HCT116 (cell line): ENCODE data around the gene FAM98C. TPM values are rescaled to one million over a fixed set of nuclear protein-coding genes. Genes with fewer than 3 reads are reported as not detected.

Experiments
- ATAC-seq: fragments of 200-7000 bp; cut with Tn5 transposase; 2 replicates; pipeline ENCODE4 v1.9.1; 2020; ENCODE audit warnings: mild to moderate bottlenecking, moderate library complexity
- BruUV-seq: library from RNA; stranded (reverse); fragments of 400-500 nt; replicated peaks from 2 replicates; lab custom pipeline; 2021; lab: Mats Ljungman, UMichigan
- CTCF ChIA-PET: fragments of 300-600 bp; sonication (Branson Sonifier 250); formaldehyde crosslinking; loops from one replicate; lab custom pipeline; 2021; ENCODE audit warnings: antibody characterized with exemption; lab: Charles Lee
- POLR2A ChIA-PET: fragments of 300-600, 350-600 bp; sonication (Branson Sonifier 250); formaldehyde crosslinking; loops from one replicate; lab custom pipeline; 2021; ENCODE audit warnings: antibody characterized with exemption; lab: Charles Lee
- RAD21 ChIA-PET, 2 experiments: fragments of 300-600 bp; sonication (Branson Sonifier 250); formaldehyde crosslinking; loops; one replicate each; lab custom pipeline; 2023; ENCODE audit warnings: low total read pairs in 2 of 2; ENCODE audit not compliant: uncharacterized antibody in 2 of 2, unreplicated experiment in 2 of 2, low non-redundant PET in 1 of 2; lab: Charles Lee
- DNase-seq: peaks from one replicate; pipeline ENCODE4 v3.0.0-alpha.2; 2010; ENCODE audit warnings: low read depth, low spot score
- H2AFZ ChIP-seq: fragments of 200-600 bp; shearing (Covaris generic), sonication (generic); 2 replicates; pipeline ENCODE4 v1.6.1; 2017; ENCODE audit warnings: low read depth, mixed run types, mixed read lengths, antibody characterized with exemption, low read length; ENCODE audit not compliant: poor library complexity, severe bottlenecking
- H3K27ac ChIP-seq: 2 replicates; pipeline ENCODE4 v1.5.1; 2012; ENCODE audit warnings: low read depth, low read length
- H3K27me3 ChIP-seq: fragments of 200-600 bp; sonication (generic); 2 replicates; pipeline ENCODE4 v1.6.1; 2016; ENCODE audit warnings: mixed run types, low read length, mixed read lengths; ENCODE audit not compliant: insufficient read depth
- H3K36me3 ChIP-seq, 2 experiments: fragments of 200-500 bp in 1 of 2; fragments of 200-600 bp in 1 of 2; sonication (Bioruptor generic) in 1 of 2; sonication (generic) in 1 of 2; 2 replicates each; pipeline versions ENCODE4 v1.5.1 to v1.6.1; 2014 to 2016; ENCODE audit warnings: low read length in 2 of 2, inconsistent platforms in 1 of 2, mixed read lengths in 1 of 2, mixed run types in 1 of 2; ENCODE audit not compliant: insufficient read depth in 2 of 2, control insufficient read depth in 1 of 2
- H3K4me1 ChIP-seq, 2 experiments: fragments of 200-600 bp in 1 of 2; sonication (generic) in 1 of 2; 2 replicates each; pipeline versions ENCODE4 v1.5.1 to v1.6.1; 2012 to 2017; ENCODE audit warnings: low read length in 2 of 2, inconsistent platforms in 1 of 2, mild to moderate bottlenecking in 1 of 2, mixed read lengths in 1 of 2, mixed run types in 1 of 2, moderate library complexity in 1 of 2; ENCODE audit not compliant: insufficient read depth in 2 of 2, control insufficient read depth in 1 of 2
- H3K4me2 ChIP-seq: fragments of 200-600 bp; sonication (generic); 2 replicates; pipeline ENCODE4 v1.6.1; 2017; ENCODE audit warnings: mixed run types, low read length, mixed read lengths
- H3K4me3 ChIP-seq, 2 experiments: fragments of 200-600 bp in 1 of 2; sonication (generic) in 1 of 2; replicated peaks in 1 of 2; 2 replicates each; pipeline ENCODE4 v1.5.1; 2011 to 2016; ENCODE audit warnings: low read length in 2 of 2, control low read depth in 1 of 2, low read depth in 1 of 2, mild to moderate bottlenecking in 1 of 2, mixed read lengths in 1 of 2, mixed run types in 1 of 2
- H3K79me2 ChIP-seq: fragments of 200-600 bp; sonication (generic); 2 replicates; pipeline ENCODE4 v1.6.1; 2017; ENCODE audit warnings: mild to moderate bottlenecking, mixed run types, low read length, moderate library complexity, mixed read lengths; ENCODE audit not compliant: insufficient read depth
- H3K9ac ChIP-seq: fragments of 200-600 bp; sonication (generic); 2 replicates; pipeline ENCODE4 v1.6.1; 2016; ENCODE audit warnings: low read length, mixed read lengths
- H3K9me2 ChIP-seq: fragments of 200-600 bp; sonication (generic), shearing (Covaris generic); 2 replicates; pipeline ENCODE4 v1.6.1; 2017; ENCODE audit warnings: mixed run types, mild to moderate bottlenecking, moderate library complexity; ENCODE audit not compliant: insufficient read depth
- H3K9me3 ChIP-seq, 2 experiments: fragments of 200-500 bp in 1 of 2; fragments of 200-600 bp in 1 of 2; sonication (Bioruptor generic) in 1 of 2; sonication (generic) in 1 of 2; 2 replicates each; pipeline ENCODE4 v1.6.1; 2014 to 2017; ENCODE audit warnings: low read length in 2 of 2, mixed read lengths in 2 of 2, inconsistent platforms in 1 of 2, low read depth in 1 of 2, mild to moderate bottlenecking in 1 of 2, mixed run types in 1 of 2, moderate library complexity in 1 of 2; ENCODE audit not compliant: control insufficient read depth in 1 of 2, insufficient read depth in 1 of 2
- H4K20me1 ChIP-seq: fragments of 200-600 bp; sonication (generic), shearing (Covaris generic); 2 replicates; pipeline ENCODE4 v1.6.1; 2017; ENCODE audit warnings: mixed run types, mild to moderate bottlenecking, moderate library complexity; ENCODE audit not compliant: insufficient read depth
- CBX3 ChIP-seq: IDR thresholded peaks from 2 replicates; pipeline ENCODE4 v1.6.1; 2012; ENCODE audit warnings: low read depth
- CEBPB ChIP-seq: IDR thresholded peaks from 2 replicates; pipeline ENCODE4 v1.6.1; 2012; ENCODE audit warnings: low read depth
- ELF1 ChIP-seq: IDR thresholded peaks from 2 replicates; pipeline ENCODE4 v1.6.1; 2012; ENCODE audit warnings: low read depth, borderline replicate concordance
- EZH2phosphoT487 ChIP-seq: fragments of 200-600 bp; IDR thresholded peaks from 2 replicates; pipeline ENCODE4 v1.6.1; 2018; ENCODE audit warnings: antibody characterized with exemption, borderline replicate concordance
- FOSL1 ChIP-seq: IDR thresholded peaks from 2 replicates; pipeline ENCODE4 v1.6.1; 2012; ENCODE audit warnings: low read depth
- JUND ChIP-seq: IDR thresholded peaks from 2 replicates; pipeline ENCODE4 v1.6.1; 2012
- MAX ChIP-seq: IDR thresholded peaks from 2 replicates; pipeline ENCODE4 v1.6.1; 2012
- POLR2A ChIP-seq: IDR thresholded peaks from 2 replicates; pipeline ENCODE4 v1.7.0; 2011; ENCODE audit warnings: borderline replicate concordance; ENCODE audit not compliant: insufficient read depth, insufficient read length; ENCODE audit errors: extremely low read depth
- RAD21 ChIP-seq: IDR thresholded peaks from 2 replicates; pipeline ENCODE4 v1.6.1; 2012; ENCODE audit warnings: low read depth, mild to moderate bottlenecking
- SP1 ChIP-seq: IDR thresholded peaks from 2 replicates; pipeline ENCODE4 v1.6.1; 2012; ENCODE audit warnings: low read depth
- SRF ChIP-seq: IDR thresholded peaks from 2 replicates; pipeline ENCODE4 v1.6.1; 2012; ENCODE audit warnings: low read depth
- TCF7L2 ChIP-seq: IDR thresholded peaks from 2 replicates; pipeline ENCODE4 v1.7.0; 2011; ENCODE audit warnings: borderline replicate concordance, inconsistent platforms; ENCODE audit not compliant: insufficient read depth, insufficient read length; ENCODE audit errors: extremely low read depth
- YY1 ChIP-seq: IDR thresholded peaks from 2 replicates; pipeline ENCODE4 v1.6.1; 2011; ENCODE audit warnings: low read length, low read depth, moderate library complexity, mild to moderate bottlenecking; ENCODE audit not compliant: insufficient replicate concordance; ENCODE audit errors: extremely low read depth
- ZFX ChIP-seq: fragments of 450-650 bp; IDR thresholded peaks from 2 replicates; pipeline ENCODE4 v1.6.1; 2017
- ZNF274 ChIP-seq: fragments of 200-500 bp; sonication (Bioruptor generic); IDR thresholded peaks from 2 replicates; pipeline ENCODE4 v1.6.1; 2014; ENCODE audit warnings: mild to moderate bottlenecking, low read depth, low read length, inconsistent platforms
- intact Hi-C: fragments of 100-400 bp; cut with micrococcal nuclease; formaldehyde crosslinking; loops from 2 replicates; pipeline ENCODE4 v1.10.0; 2022
- total RNA-seq: library from RNA; stranded (reverse); gene quantifications from one replicate; pipeline ENCODE4 v1.2.1, GENCODE V29; 2021; ENCODE audit not compliant: unreplicated experiment
- TF ChIP-seq, protein P1 (sequence below), 3 experiments: fragments of 200-600 bp in 1 of 3; sonication (generic) in 1 of 3; IDR thresholded peaks in 2 of 3; conservative IDR thresholded peaks in 1 of 3; 2 replicates each; pipeline ENCODE4 v1.5.1; 2012 to 2017; ENCODE audit warnings: low read depth in 2 of 3, low read length in 2 of 3, antibody characterized with exemption in 1 of 3, borderline replicate concordance in 1 of 3, control low read depth in 1 of 3, mild to moderate bottlenecking in 1 of 3, mixed read lengths in 1 of 3, mixed run types in 1 of 3, moderate library complexity in 1 of 3; ENCODE audit not compliant: insufficient read depth in 1 of 3
- TF ChIP-seq, protein P2 (sequence below): IDR thresholded peaks from 2 replicates; pipeline ENCODE4 v1.6.1; 2011; ENCODE audit warnings: mild to moderate bottlenecking, low read length, moderate library complexity; ENCODE audit not compliant: insufficient replicate concordance; ENCODE audit errors: extremely low read depth

FAM98C gene
- total RNA-seq, 1 experiment from 2014 or later = 33.8 TPM

DNA sequence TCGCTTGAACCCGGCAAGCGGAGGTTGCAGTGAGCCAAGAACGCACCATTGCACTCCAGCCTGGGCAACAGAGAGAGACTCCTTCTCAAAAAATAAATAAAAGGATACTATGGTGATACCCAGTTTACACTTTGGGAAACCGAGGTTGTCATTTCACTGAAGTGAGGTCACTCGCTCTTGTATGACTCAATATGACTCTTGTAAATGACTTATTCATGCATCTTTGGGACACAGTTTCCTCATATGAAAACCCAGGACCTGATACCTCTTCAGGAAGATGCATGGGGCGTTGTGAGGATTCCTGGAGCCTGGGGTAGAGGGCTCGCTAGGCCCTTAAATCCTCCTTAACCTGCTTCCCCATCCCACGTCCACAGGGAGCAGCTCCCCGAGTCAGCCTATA lies 24.0 kb upstream of the FAM98C start:
- H3K9me3 ChIP-seq = no peaks in the 10 kb centered on the region
- no peak overlapping the region for H3K4me3 ChIP-seq
- ChIA-PET CTCF (no interaction called here), POLR2A (no interaction called here), RAD21 (no interaction called here)
- H3K79me2 ChIP-seq = peaks cover 56% of the 10 kb centered on the region
- H2AFZ ChIP-seq = no peak overlapping the region
- H3K4me2 ChIP-seq = no peak overlapping the region
- TF ChIP-seq ZNF274 (no peak), CBX3 (no peak), ELF1 (no peak), SRF (no peak), FOSL1 (no peak), TCF7L2 (no peak), EZH2phosphoT487 (no peak), CEBPB (no peak), RAD21 (no peak), JUND (no peak), SP1 (no peak), YY1 (no peak), ZFX (no peak), MAX (no peak), POLR2A (no peak)
- TF ChIP-seq, protein P1, sequence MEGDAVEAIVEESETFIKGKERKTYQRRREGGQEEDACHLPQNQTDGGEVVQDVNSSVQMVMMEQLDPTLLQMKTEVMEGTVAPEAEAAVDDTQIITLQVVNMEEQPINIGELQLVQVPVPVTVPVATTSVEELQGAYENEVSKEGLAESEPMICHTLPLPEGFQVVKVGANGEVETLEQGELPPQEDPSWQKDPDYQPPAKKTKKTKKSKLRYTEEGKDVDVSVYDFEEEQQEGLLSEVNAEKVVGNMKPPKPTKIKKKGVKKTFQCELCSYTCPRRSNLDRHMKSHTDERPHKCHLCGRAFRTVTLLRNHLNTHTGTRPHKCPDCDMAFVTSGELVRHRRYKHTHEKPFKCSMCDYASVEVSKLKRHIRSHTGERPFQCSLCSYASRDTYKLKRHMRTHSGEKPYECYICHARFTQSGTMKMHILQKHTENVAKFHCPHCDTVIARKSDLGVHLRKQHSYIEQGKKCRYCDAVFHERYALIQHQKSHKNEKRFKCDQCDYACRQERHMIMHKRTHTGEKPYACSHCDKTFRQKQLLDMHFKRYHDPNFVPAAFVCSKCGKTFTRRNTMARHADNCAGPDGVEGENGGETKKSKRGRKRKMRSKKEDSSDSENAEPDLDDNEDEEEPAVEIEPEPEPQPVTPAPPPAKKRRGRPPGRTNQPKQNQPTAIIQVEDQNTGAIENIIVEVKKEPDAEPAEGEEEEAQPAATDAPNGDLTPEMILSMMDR (IDR thresholded peaks at IDR 0.05 in 2 of 3, conservative IDR thresholded peaks at IDR 0.05 in 1 of 3; ENCODE audit: borderline replicate concordance in 1 of 3, insufficient read depth in 1 of 3, low read depth in 2 of 3, low read length in 2 of 3) = no peak
- TF ChIP-seq, protein P2, sequence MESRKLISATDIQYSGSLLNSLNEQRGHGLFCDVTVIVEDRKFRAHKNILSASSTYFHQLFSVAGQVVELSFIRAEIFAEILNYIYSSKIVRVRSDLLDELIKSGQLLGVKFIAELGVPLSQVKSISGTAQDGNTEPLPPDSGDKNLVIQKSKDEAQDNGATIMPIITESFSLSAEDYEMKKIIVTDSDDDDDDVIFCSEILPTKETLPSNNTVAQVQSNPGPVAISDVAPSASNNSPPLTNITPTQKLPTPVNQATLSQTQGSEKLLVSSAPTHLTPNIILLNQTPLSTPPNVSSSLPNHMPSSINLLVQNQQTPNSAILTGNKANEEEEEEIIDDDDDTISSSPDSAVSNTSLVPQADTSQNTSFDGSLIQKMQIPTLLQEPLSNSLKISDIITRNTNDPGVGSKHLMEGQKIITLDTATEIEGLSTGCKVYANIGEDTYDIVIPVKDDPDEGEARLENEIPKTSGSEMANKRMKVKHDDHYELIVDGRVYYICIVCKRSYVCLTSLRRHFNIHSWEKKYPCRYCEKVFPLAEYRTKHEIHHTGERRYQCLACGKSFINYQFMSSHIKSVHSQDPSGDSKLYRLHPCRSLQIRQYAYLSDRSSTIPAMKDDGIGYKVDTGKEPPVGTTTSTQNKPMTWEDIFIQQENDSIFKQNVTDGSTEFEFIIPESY = no peak
- H3K27me3 ChIP-seq = no peaks in the 10 kb centered on the region
- peaks cover 45 to 50% of the 10 kb centered on the region in 2 experiments for H3K36me3 ChIP-seq
- BruUV-seq = no TSS peak
- H3K27ac ChIP-seq = no peak overlapping the region
- no peak for DNase-seq
- H3K9ac ChIP-seq = no peak overlapping the region
- ATAC-seq = no peak
- peaks cover 8 to 20% of the 10 kb centered on the region in 2 experiments for H3K4me1 ChIP-seq
- intact Hi-C loops = no loop called here
- H3K9me2 ChIP-seq = no peaks in the 10 kb centered on the region
- no peaks in the 10 kb centered on the region for H4K20me1 ChIP-seq
